Right lobe of liver (tissue), 4 donors: Measurements from ENCODE around the gene CADPS.

Experiments used
- CTCF ChIP-seq, 4 donors: fragments of 200-600 bp in 3 of 4; fragments of 450-650 bp in 1 of 4; IDR thresholded peaks; one replicate each; pipeline versions ENCODE4 v1.5.1 to v1.8.0; 2016 to 2022; ENCODE audit warnings: antibody characterized with exemption in 4 of 4, mild to moderate bottlenecking in 2 of 4
- POLR2A ChIP-seq: fragments of 450-650 bp; IDR thresholded peaks from one replicate; pipeline ENCODE4 v1.6.1; 2017; ENCODE audit warnings: antibody characterized with exemption, mild to moderate bottlenecking
- donor health status: DM: no; HTN: no; CAD: no.
- donor health status: DM: no; HTN: no; CAD: no.
- donor health status: DM: no; HTN: yes; CAD: no.

DNA sequence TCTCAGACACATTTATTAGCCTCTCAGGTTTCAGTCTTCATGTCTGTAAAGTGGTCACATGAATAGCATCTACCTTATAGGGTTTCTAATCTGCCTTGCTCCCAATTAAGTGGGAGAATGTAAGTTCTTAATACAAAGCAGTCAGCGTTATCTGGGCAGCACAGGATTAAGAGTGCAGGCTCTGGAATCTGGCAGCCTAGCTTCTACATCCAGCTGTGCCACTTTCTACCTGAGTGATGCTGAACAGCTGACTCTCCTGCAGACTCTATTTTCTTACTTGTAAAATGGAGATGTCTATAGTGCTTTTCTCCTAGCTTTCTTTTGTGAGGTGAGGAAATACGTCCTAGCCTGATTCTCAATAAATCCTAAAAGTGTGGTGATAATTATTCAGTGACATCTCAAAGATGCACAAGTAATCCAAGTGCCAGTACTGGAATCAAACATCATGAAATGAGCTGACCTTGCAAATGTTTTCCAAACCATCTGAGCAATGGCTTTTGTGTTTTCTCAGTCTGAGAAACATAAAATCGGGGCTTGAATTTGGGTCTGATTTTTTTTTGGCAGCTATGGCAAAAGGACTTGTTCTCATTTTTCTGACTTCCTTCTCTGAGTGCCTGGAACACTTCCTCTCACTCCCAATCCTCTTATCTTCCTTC is 269.7 kb downstream of the CADPS start:
- TF ChIP-seq CTCF (IDR thresholded peaks at IDR 0.05): no peak
- no peak for TF ChIP-seq POLR2A
